Stimulated activated CD4-positive, alpha-beta T cell treated with anti-CD3 and anti-CD28 coated beads, TNF-alpha, amount 100 ng/mL, for 24 hours (primary cell): Measurements from ENCODE around the gene SPDYC.
A peak's percentile ranks its signal among the peaks of the same experiment; 100 is the strongest.
"Not testable (repeated sequence)": the region's sequence is repeated elsewhere in the genome, so short reads cannot be mapped to it uniquely, and the experiment has no call there.

Experiments used
- DNase-seq, 3 experiments: peaks; one replicate each; pipeline ENCODE4 v3.0.0-alpha.2; 2020; ENCODE audit warnings: low read depth in 3 of 3

The SPDYC gene

GRCh38 chr11:65169164-65169641 lies 830 bp upstream of the SPDYC start:
- DNase-seq = no peak

- DNase-seq = no peak
These were observed 2.6 kb downstream of the SPDYC start for GRCh38 chr11:65172600-65172999.

DNA sequence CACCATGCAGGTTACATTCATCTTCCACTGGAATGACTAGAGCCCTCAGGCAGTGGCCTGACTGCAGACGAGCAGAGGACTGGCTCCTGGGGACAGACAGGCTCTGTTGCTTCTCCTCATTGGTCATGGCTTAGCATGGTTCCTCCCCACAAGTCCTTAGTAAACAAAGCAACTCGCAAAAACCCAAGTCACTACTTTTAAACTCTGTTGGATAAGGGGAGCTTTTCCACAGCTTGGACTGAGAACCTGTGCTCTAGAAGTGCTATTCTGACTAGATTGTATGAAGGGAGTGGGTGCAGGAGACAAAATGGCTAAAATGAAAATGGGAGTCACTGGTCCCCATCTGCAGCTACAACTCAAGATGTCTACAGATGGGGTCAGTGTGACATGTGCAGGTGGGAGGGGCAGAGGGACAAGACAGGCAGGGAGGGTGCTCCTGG lies 4.6 kb downstream of the SPDYC start:
- not testable (repeated sequence) for DNase-seq

DNA sequence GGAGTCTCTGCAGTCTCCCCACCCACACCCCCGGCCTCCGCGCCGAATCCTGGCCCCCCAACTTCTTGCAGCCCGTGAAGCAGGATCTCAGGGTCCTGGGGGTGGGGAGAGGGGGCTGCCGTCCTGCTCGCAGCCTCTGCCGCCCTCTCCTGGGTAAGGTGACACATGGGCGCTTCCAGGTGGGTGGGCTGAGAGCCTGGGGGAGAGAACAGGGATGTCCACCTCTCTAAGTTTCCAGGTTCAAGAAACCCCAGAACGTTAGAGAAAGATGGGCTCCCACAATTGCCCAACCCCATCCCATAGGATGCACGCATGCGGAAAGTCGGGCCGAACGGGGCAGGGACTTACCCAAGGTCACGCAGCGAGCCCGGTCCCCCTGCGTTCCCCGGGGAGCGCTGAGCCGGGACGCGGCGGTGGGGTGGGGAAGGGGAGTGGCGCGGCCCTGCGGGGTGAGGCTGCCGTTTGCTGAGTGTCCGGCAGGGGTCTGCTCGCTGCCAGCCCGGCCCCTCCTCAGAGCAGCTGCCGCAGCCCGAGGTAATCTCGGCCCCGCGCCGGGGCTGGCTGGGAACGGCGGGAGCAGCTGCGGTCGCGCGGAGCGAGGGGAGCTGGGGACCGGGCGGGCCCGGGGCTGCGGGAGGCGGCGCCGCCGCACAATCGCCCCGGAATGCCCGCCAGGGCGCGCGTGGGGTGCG lies 11.0 kb downstream of the SPDYC start:
- DNase-seq = peak in 2 of 3 experiments; percentile 21 to 53

DNA sequence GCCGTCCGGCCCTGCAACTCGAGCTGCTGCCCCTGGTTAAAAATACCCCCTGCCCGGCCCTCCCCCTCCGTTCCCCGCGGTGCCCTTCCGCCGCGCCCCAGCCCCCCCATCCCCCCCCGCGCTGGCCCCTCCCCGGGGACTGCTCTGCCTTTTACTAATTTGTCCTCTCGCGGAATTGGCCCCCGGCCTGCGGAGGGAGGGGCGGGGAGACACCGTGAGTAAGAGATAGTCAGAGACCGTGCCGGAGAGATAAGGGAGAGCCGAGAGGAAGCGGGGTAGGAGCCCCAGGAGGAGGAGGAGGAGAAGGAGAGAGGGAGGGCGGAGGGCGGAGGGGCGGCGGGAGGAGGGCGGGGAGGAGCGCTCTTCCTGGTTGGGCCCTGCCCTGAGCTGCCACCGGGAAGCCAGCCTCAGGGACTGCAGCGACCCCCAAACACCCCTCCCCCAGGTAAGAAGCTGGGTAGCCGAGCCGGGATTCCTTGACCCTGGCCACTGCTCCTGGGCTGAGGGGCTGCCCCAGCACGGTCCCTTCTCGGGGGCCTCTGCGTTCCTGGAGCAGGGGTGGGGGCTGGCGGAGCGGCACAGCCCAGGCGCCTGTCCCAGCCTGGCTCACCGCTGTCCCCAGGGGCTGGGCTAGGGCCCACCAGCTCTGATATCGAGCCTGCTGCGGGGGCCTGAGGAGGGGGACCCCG lies 11.7 kb downstream of the SPDYC start, which contains the start of gene CAPN1:
Gene CAPN1, plus strand, starts transcription at position 360 of the 689 bp plus-strand sequence. CDS start 774 bp downstream, outside the sequence.
- DNase-seq = peak; percentile 58 to 83 (median 66)

GRCh38 chr11:65182258-65183170 lies 12.5 kb downstream of the SPDYC start:
- DNase-seq = no peak

DNA sequence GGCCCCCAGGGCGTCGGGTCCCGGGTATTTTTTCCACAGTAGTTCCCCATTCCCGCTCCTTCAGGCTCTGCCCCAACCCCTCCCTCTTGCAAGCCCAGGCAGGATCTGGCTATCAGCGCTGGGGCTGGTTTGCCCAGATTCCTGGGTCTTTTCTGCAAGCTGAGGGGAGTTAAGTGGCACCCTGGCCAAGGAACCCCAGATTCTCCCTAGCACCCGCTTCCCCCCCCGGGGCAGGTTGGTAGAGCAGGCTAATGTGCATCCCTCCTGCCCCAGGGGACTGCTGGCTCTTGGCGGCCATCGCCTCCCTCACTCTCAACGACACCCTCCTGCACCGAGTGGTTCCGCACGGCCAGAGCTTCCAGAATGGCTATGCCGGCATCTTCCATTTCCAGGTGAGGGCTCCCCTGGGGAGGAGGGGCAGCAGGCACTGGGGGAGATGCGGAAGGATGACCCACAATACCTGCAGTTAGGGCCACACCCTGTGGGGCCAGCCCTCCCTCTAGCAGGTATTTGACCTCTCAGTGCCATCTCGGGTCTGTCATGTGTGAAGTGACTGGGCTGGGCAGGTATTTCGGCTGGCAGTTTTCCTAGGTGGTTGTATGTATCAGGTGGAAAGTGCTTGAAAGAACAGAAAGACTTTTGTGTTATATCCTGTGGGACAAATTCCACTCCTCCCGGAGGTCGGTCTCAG lies 13.3 kb downstream of the SPDYC start:
- no peak for DNase-seq

DNA sequence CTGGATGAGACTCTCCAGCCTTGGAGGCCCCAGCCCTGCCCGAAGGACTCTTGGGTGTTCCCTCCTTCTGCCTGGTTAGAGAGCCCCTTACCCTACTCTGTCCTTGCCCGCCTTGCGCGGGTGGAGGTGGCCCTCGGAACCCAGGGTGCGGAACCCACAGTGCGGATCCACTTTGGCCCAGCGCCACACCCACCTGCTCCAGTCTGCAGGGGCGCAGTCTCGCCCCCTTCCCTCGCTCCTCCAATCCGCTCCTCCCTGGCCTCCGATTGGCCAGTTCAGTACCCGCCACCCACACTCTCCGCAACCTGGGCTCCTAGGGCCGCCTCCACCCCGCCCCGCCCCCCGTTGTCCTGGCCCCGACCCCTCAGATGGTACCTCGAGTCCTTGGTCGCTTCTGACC lies 14.1 kb downstream of the SPDYC start:
- no peak for DNase-seq

- DNase-seq = no peak
These were observed 15.1 kb downstream of the SPDYC start for GRCh38 chr11:65185171-65185570.

DNA sequence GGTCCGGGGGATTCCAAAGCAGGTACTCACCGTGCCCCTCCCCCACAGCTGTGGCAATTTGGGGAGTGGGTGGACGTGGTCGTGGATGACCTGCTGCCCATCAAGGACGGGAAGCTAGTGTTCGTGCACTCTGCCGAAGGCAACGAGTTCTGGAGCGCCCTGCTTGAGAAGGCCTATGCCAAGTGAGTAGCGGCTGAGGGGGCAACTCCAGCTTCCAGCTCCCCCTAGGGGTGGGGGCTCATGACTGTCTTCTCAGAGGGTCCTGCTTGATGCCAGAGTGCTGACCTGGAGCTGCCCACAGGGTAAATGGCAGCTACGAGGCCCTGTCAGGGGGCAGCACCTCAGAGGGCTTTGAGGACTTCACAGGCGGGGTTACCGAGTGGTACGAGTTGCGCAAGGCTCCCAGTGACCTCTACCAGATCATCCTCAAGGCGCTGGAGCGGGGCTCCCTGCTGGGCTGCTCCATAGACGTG lies 15.9 kb downstream of the SPDYC start:
- no peak for DNase-seq

DNA sequence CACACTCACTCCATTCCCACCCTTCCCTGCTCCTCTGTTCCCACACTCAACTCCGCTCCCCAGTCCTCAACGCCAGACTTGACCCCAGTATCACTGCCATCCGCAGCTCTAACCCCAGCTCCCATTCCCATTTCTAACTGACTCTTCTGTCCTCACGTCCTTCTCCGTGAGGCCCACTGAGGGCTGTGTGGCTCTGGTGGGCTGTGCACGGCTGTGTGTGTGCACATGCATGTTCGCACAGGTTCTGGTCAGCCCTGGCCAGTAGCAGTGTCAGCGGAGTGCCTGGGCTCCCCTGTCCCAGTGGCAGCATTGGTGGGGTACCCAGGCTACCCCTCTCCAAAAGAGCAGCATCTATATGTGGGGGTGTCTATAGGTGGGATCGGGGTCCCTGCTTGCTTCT lies 16.7 kb downstream of the SPDYC start:
- DNase-seq = no peak

GRCh38 chr11:65187146-65187675 lies 17.2 kb downstream of the SPDYC start:
- DNase-seq = no peak

DNA sequence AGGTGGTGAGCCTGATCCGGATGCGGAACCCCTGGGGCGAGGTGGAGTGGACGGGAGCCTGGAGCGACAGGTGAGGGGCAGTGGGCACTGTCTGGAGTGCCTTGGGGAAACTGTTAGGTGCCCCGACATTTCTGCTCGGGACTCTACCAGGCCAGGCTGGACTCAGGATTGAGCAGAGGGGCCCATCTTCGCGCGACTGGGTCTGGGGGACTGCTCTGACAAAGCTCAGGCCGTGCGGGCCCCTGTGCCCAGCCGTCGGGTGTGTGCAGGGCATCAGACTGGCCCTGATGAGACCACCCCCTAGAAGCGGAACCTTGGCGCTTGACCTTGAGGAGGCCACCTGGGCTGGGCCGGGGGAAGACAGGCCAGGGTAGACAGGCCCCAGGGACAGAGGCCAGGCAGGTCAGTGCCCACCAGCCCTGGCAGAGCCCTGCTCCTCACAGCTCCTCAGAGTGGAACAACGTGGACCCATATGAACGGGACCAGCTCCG lies 18.0 kb downstream of the SPDYC start:
- DNase-seq = no peak

GRCh38 chr11:65188486-65188885 lies 18.5 kb downstream of the SPDYC start:
- no peak for DNase-seq

DNA sequence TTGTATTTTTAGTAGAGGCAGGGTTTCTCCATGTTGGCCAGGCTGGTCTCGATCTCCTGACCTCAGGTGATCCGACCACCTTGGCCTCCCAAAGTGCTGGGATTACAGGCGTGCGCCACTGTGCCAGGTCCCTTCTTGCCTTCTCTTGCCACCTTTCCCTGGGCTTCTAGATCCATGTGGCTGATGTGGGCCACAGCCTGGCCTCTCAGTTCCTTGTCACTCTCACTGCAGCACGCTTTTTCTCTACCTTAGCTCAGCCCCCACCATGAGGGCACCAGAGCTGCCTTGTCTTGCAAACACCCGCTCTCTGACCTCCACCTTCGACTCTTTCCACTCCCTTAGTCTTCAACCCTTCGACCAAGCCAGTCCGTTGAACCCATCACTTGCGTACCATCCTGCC lies 19.2 kb downstream of the SPDYC start:
- no peak for DNase-seq

- no peak for DNase-seq
These were observed 24.5 kb downstream of the SPDYC start for GRCh38 chr11:65194564-65194963.

DNA sequence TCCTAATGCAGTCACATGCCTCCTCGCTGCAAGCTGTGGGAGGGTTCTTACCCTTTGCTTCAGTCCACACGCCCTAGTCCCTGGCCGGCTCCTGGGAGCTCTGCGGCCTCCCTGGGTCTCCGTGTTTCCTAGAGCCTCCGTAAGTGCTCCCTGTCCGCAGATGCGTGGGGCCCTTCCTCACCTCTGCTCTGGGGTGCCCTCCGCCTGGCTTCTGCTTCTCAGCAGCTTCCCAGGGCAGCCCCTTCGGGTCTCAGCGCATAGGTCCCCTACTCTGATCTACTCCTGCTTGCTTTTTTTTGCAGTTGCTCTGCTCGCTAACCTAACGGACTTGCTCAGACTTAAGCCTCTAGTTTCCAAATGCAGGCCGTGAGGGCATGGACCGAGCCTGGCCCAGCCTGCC lies 34.1 kb downstream of the SPDYC start:
- DNase-seq = no peak

DNA sequence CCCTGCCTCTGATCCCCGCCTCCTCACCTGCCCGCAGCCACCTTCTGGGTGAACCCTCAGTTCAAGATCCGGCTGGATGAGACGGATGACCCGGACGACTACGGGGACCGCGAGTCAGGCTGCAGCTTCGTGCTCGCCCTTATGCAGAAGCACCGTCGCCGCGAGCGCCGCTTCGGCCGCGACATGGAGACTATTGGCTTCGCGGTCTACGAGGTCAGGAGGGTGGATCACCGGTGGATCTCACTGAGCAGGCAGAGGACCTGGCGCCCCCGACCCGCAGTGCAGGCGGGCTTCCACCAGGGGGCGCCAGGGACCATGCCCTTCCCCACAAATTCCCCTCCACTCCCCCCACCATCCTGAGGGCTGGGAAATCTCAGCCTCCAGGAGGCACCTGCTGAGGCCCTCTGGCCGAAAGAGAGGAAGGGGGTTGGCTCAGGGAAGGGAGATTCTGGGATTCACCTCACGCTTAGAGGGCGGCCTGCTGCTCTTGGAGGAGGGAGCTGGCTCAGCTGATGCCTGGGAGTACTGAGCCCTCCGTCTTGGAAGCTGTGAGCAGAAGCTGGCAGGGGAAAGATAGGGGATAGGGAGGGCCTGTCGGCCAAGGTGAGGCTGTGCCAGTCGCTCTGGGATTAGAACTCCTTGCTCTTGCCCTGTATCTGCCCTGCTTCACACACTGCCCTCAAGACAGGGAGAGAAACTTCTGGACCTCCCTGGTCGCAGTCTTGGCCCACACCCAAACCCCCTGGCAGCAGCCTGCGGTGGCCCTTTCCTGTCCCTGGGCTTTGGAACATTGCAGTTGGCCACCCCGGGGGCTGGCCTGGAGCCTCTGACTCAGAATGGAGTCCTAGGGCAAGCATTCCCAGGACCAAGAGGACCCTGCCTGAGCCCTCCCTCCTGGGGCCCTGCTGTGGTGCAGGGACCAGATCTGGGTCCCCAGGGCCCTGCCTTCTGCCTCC lies 34.9 kb downstream of the SPDYC start:
- DNase-seq = peak in 1 of 3 experiments; percentile 48

DNA sequence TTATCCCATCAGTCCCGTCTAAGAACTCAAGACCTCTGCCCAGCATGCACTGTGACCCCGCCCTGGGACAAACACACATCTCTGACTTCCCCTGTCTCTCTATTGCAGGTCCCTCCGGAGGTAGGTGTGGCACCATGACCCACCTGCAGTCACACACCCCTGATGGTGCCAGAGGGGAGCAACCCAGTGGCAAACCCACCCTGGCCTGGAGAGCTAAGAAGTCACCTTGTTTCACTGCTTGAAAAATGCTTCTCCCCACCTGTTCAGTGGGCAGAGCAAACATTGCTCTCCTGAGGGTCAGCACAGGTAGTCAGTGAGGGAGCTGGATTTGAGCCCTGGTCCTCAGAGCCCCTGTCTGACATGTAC lies 35.6 kb downstream of the SPDYC start:
- no peak for DNase-seq

GRCh38 chr11:65206441-65206841 lies 36.4 kb downstream of the SPDYC start:
- DNase-seq = no peak
